ENCODE data around the gene KLC1. TPM values are rescaled to one million over a fixed set of nuclear protein-coding genes. Genes with fewer than 3 reads are reported as not detected.
A peak's percentile ranks its signal among the peaks of the same experiment; 100 is the strongest.

The KLC1 gene
- total and polyA plus RNA-seq, 2 of the 13 experiments (the other 11 are each of a cell fraction or from before 2014, with no cell fraction given) = 53.2 to 63.5 TPM

- TF ChIP-seq POGK (CRISPR knock-in tag; conservative IDR thresholded peaks at IDR 0.05) (peak; percentile 58), CBFB (CRISPR knock-in tag; IDR thresholded peaks at IDR 0.05) (peak; percentile 14; the same call in 1 of the 2 replicates), GATAD1 (CRISPR knock-in tag; IDR thresholded peaks at IDR 0.05) (peak; percentile 85), ZEB1 (IDR thresholded peaks at IDR 0.05; ENCODE audit: insufficient replicate concordance, low read depth) (no peak), IRF9 (CRISPR knock-in tag; IDR thresholded peaks at IDR 0.05; ENCODE audit: borderline replicate concordance) (peak; percentile 81; the same call in 1 of the 2 replicates), IKZF5 (CRISPR knock-in tag; IDR thresholded peaks at IDR 0.05) (0 out of 2 replicates have a peak, but pooled peaks have one; percentile 27), FOXP1 (IDR thresholded peaks at IDR 0.05) (no peak), FOXP1 (CRISPR knock-in tag; IDR thresholded peaks at IDR 0.05) (no peak), PRPF4 (IDR thresholded peaks at IDR 0.05; ENCODE audit: low read depth, low read length, poor library complexity, severe bottlenecking) (no peak), TRIM24 (CRISPR knock-in tag; IDR thresholded peaks at IDR 0.05) (no peak), U2AF2 (IDR thresholded peaks at IDR 0.05; ENCODE audit: low read depth, low read length) (no peak), HDAC1 (CRISPR knock-in tag; IDR thresholded peaks at IDR 0.05) (peak; percentile 62; the same call in 1 of the 2 replicates), KDM2A (CRISPR knock-in tag; IDR thresholded peaks at IDR 0.05; ENCODE audit: borderline replicate concordance, low read depth) (peak; percentile 87), ZNF788 (CRISPR knock-in tag; IDR thresholded peaks at IDR 0.05; ENCODE audit: borderline replicate concordance) (no peak), YY1 (IDR thresholded peaks at IDR 0.05; ENCODE audit: insufficient read depth, insufficient replicate concordance, low read depth, low read length) (peak; percentile 95), ZNF737 (CRISPR knock-in tag; IDR thresholded peaks at IDR 0.05; ENCODE audit: borderline replicate concordance) (no peak), ZNF850 (CRISPR knock-in tag; conservative IDR thresholded peaks at IDR 0.05) (no peak), ZNF761 (CRISPR knock-in tag; conservative IDR thresholded peaks at IDR 0.05) (no peak), ZBTB39 (CRISPR knock-in tag; IDR thresholded peaks at IDR 0.05) (0 out of 2 replicates have a peak, but pooled peaks have one; percentile 26), ZNF766 (CRISPR knock-in tag; IDR thresholded peaks at IDR 0.05; ENCODE audit: borderline replicate concordance) (0 out of 2 replicates have a peak, but pooled peaks have one; percentile 51), SALL1 (CRISPR knock-in tag; IDR thresholded peaks at IDR 0.05) (peak; percentile 69; the same call in 1 of the 2 replicates)
Measured at GRCh38 chr14:103628684-103629502, at the start of gene KLC1 (continued).

Measured in HepG2 (cell line).